HCT116 (cell line): Measurements from ENCODE around the gene RALB. TPM values are rescaled to one million over a fixed set of nuclear protein-coding genes. Genes with fewer than 3 reads are reported as not detected.

Experiments
- ATAC-seq: fragments of 200-7000 bp; cut with Tn5 transposase; 2 replicates; pipeline ENCODE4 v1.9.1; 2020; ENCODE audit warnings: mild to moderate bottlenecking, moderate library complexity
- BruUV-seq: library from RNA; stranded (reverse); fragments of 400-500 nt; replicated peaks from 2 replicates; lab custom pipeline; 2021; lab: Mats Ljungman, UMichigan
- CTCF ChIA-PET: fragments of 300-600 bp; sonication (Branson Sonifier 250); formaldehyde crosslinking; loops from one replicate; lab custom pipeline; 2021; ENCODE audit warnings: antibody characterized with exemption; lab: Charles Lee
- POLR2A ChIA-PET: fragments of 300-600, 350-600 bp; sonication (Branson Sonifier 250); formaldehyde crosslinking; loops from one replicate; lab custom pipeline; 2021; ENCODE audit warnings: antibody characterized with exemption; lab: Charles Lee
- RAD21 ChIA-PET, 2 experiments: fragments of 300-600 bp; sonication (Branson Sonifier 250); formaldehyde crosslinking; loops; one replicate each; lab custom pipeline; 2023; ENCODE audit warnings: low total read pairs in 2 of 2; ENCODE audit not compliant: uncharacterized antibody in 2 of 2, unreplicated experiment in 2 of 2, low non-redundant PET in 1 of 2; lab: Charles Lee
- DNase-seq: peaks from one replicate; pipeline ENCODE4 v3.0.0-alpha.2; 2010; ENCODE audit warnings: low read depth, low spot score
- H2AFZ ChIP-seq: fragments of 200-600 bp; shearing (Covaris generic), sonication (generic); 2 replicates; pipeline ENCODE4 v1.6.1; 2017; ENCODE audit warnings: low read depth, mixed run types, mixed read lengths, antibody characterized with exemption, low read length; ENCODE audit not compliant: poor library complexity, severe bottlenecking
- H3K27ac ChIP-seq: 2 replicates; pipeline ENCODE4 v1.5.1; 2012; ENCODE audit warnings: low read depth, low read length
- H3K27me3 ChIP-seq: fragments of 200-600 bp; sonication (generic); 2 replicates; pipeline ENCODE4 v1.6.1; 2016; ENCODE audit warnings: mixed run types, low read length, mixed read lengths; ENCODE audit not compliant: insufficient read depth
- H3K36me3 ChIP-seq, 2 experiments: fragments of 200-500 bp in 1 of 2; fragments of 200-600 bp in 1 of 2; sonication (Bioruptor generic) in 1 of 2; sonication (generic) in 1 of 2; 2 replicates each; pipeline versions ENCODE4 v1.5.1 to v1.6.1; 2014 to 2016; ENCODE audit warnings: low read length in 2 of 2, inconsistent platforms in 1 of 2, mixed read lengths in 1 of 2, mixed run types in 1 of 2; ENCODE audit not compliant: insufficient read depth in 2 of 2, control insufficient read depth in 1 of 2
- H3K4me1 ChIP-seq, 2 experiments: fragments of 200-600 bp in 1 of 2; sonication (generic) in 1 of 2; 2 replicates each; pipeline versions ENCODE4 v1.5.1 to v1.6.1; 2012 to 2017; ENCODE audit warnings: low read length in 2 of 2, inconsistent platforms in 1 of 2, mild to moderate bottlenecking in 1 of 2, mixed read lengths in 1 of 2, mixed run types in 1 of 2, moderate library complexity in 1 of 2; ENCODE audit not compliant: insufficient read depth in 2 of 2, control insufficient read depth in 1 of 2
- H3K4me2 ChIP-seq: fragments of 200-600 bp; sonication (generic); 2 replicates; pipeline ENCODE4 v1.6.1; 2017; ENCODE audit warnings: mixed run types, low read length, mixed read lengths
- H3K4me3 ChIP-seq, 2 experiments: fragments of 200-600 bp in 1 of 2; sonication (generic) in 1 of 2; replicated peaks in 1 of 2; 2 replicates each; pipeline ENCODE4 v1.5.1; 2011 to 2016; ENCODE audit warnings: low read length in 2 of 2, control low read depth in 1 of 2, low read depth in 1 of 2, mild to moderate bottlenecking in 1 of 2, mixed read lengths in 1 of 2, mixed run types in 1 of 2
- H3K79me2 ChIP-seq: fragments of 200-600 bp; sonication (generic); 2 replicates; pipeline ENCODE4 v1.6.1; 2017; ENCODE audit warnings: mild to moderate bottlenecking, mixed run types, low read length, moderate library complexity, mixed read lengths; ENCODE audit not compliant: insufficient read depth
- H3K9ac ChIP-seq: fragments of 200-600 bp; sonication (generic); 2 replicates; pipeline ENCODE4 v1.6.1; 2016; ENCODE audit warnings: low read length, mixed read lengths
- H3K9me2 ChIP-seq: fragments of 200-600 bp; sonication (generic), shearing (Covaris generic); 2 replicates; pipeline ENCODE4 v1.6.1; 2017; ENCODE audit warnings: mixed run types, mild to moderate bottlenecking, moderate library complexity; ENCODE audit not compliant: insufficient read depth
- H3K9me3 ChIP-seq, 2 experiments: fragments of 200-500 bp in 1 of 2; fragments of 200-600 bp in 1 of 2; sonication (Bioruptor generic) in 1 of 2; sonication (generic) in 1 of 2; 2 replicates each; pipeline ENCODE4 v1.6.1; 2014 to 2017; ENCODE audit warnings: low read length in 2 of 2, mixed read lengths in 2 of 2, inconsistent platforms in 1 of 2, low read depth in 1 of 2, mild to moderate bottlenecking in 1 of 2, mixed run types in 1 of 2, moderate library complexity in 1 of 2; ENCODE audit not compliant: control insufficient read depth in 1 of 2, insufficient read depth in 1 of 2
- H4K20me1 ChIP-seq: fragments of 200-600 bp; sonication (generic), shearing (Covaris generic); 2 replicates; pipeline ENCODE4 v1.6.1; 2017; ENCODE audit warnings: mixed run types, mild to moderate bottlenecking, moderate library complexity; ENCODE audit not compliant: insufficient read depth
- CBX3 ChIP-seq: IDR thresholded peaks from 2 replicates; pipeline ENCODE4 v1.6.1; 2012; ENCODE audit warnings: low read depth
- EGR1 ChIP-seq: IDR thresholded peaks from 2 replicates; pipeline ENCODE4 v1.6.1; 2012; ENCODE audit warnings: low read depth
- ELF1 ChIP-seq: IDR thresholded peaks from 2 replicates; pipeline ENCODE4 v1.6.1; 2012; ENCODE audit warnings: low read depth, borderline replicate concordance
- EZH2phosphoT487 ChIP-seq: fragments of 200-600 bp; IDR thresholded peaks from 2 replicates; pipeline ENCODE4 v1.6.1; 2018; ENCODE audit warnings: antibody characterized with exemption, borderline replicate concordance
- POLR2A ChIP-seq: IDR thresholded peaks from 2 replicates; pipeline ENCODE4 v1.7.0; 2011; ENCODE audit warnings: borderline replicate concordance; ENCODE audit not compliant: insufficient read depth, insufficient read length; ENCODE audit errors: extremely low read depth
- POLR2AphosphoS5 ChIP-seq: IDR thresholded peaks from 2 replicates; pipeline ENCODE4 v1.6.1; 2011; ENCODE audit warnings: mild to moderate bottlenecking, low read depth, low read length, moderate library complexity
- RAD21 ChIP-seq: IDR thresholded peaks from 2 replicates; pipeline ENCODE4 v1.6.1; 2012; ENCODE audit warnings: low read depth, mild to moderate bottlenecking
- SIN3A ChIP-seq: IDR thresholded peaks from 2 replicates; pipeline ENCODE4 v1.6.1; 2012; ENCODE audit warnings: low read depth
- SP1 ChIP-seq: IDR thresholded peaks from 2 replicates; pipeline ENCODE4 v1.6.1; 2012; ENCODE audit warnings: low read depth
- SRF ChIP-seq: IDR thresholded peaks from 2 replicates; pipeline ENCODE4 v1.6.1; 2012; ENCODE audit warnings: low read depth
- ZNF274 ChIP-seq: fragments of 200-500 bp; sonication (Bioruptor generic); IDR thresholded peaks from 2 replicates; pipeline ENCODE4 v1.6.1; 2014; ENCODE audit warnings: mild to moderate bottlenecking, low read depth, low read length, inconsistent platforms
- intact Hi-C: fragments of 100-400 bp; cut with micrococcal nuclease; formaldehyde crosslinking; loops from 2 replicates; pipeline ENCODE4 v1.10.0; 2022
- total RNA-seq: library from RNA; stranded (reverse); gene quantifications from one replicate; pipeline ENCODE4 v1.2.1, GENCODE V29; 2021; ENCODE audit not compliant: unreplicated experiment
- TF ChIP-seq, protein P1 (sequence below): IDR thresholded peaks from 2 replicates; pipeline ENCODE4 v1.6.1; 2011; ENCODE audit warnings: mild to moderate bottlenecking, low read length, moderate library complexity; ENCODE audit not compliant: insufficient replicate concordance; ENCODE audit errors: extremely low read depth
- TF ChIP-seq, protein P2 (sequence below), 3 experiments: fragments of 200-600 bp in 1 of 3; sonication (generic) in 1 of 3; IDR thresholded peaks in 2 of 3; conservative IDR thresholded peaks in 1 of 3; 2 replicates each; pipeline ENCODE4 v1.5.1; 2012 to 2017; ENCODE audit warnings: low read depth in 2 of 3, low read length in 2 of 3, antibody characterized with exemption in 1 of 3, borderline replicate concordance in 1 of 3, control low read depth in 1 of 3, mild to moderate bottlenecking in 1 of 3, mixed read lengths in 1 of 3, mixed run types in 1 of 3, moderate library complexity in 1 of 3; ENCODE audit not compliant: insufficient read depth in 1 of 3
- TF ChIP-seq, protein P3 (sequence below): IDR thresholded peaks from 2 replicates; pipeline ENCODE4 v1.6.1; 2012; ENCODE audit warnings: low read depth
- TF ChIP-seq, protein P4 (sequence below): IDR thresholded peaks from 2 replicates; pipeline ENCODE4 v1.6.1; 2012
- TF ChIP-seq, protein P5 (sequence below): IDR thresholded peaks from 2 replicates; pipeline ENCODE4 v1.6.1; 2012

The RALB gene
- total RNA-seq, 1 experiment from 2014 or later, result 42.8 TPM

DNA sequence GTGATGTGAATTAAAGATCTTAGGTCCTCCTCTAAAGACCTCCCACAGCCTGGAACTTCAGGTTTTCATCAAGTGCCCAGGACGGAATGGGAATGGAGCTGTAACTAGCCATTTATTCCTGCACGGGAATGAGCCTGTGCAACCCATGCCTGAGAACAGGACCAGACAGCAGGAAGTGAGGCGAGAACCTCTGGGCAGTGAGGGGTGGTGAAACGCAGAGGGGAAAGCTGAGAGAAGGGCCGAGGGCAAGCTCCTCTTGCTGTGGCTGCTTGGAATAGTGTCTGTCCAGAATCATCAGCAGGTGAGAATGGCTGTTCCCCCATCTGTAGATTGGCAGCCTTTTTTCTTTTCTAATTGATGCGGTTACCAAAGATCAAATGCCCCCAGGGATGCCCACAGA is 4.8 kb upstream of the RALB start:
- Histone ChIP-seq H3K27me3 (no peaks in the 10 kb centered on the region), H3K9me3 (peaks cover 0 to 9% of the 10 kb centered on the region in 2 experiments; a peak in 1 of 4 replicates), H2AFZ (no peak overlapping the region), H4K20me1 (no peaks in the 10 kb centered on the region), H3K79me2 (no peaks in the 10 kb centered on the region), H3K4me2 (no peak overlapping the region), H3K27ac (no peak overlapping the region), H3K36me3 (no peaks in the 10 kb centered on the region), H3K4me1 (peaks cover 31 to 48% of the 10 kb centered on the region in 2 experiments), H3K9ac (no peak overlapping the region), H3K9me2 (no peaks in the 10 kb centered on the region), H3K4me3 (no peak overlapping the region)
- CTCF ChIA-PET, result no interaction called here
- BruUV-seq, result no TSS peak
- ATAC-seq, result no peak
- intact Hi-C loops, result no loop called here
- POLR2A ChIA-PET, result no interaction called here
- RAD21 ChIA-PET, result no interaction called here
- TF ChIP-seq, protein P1, sequence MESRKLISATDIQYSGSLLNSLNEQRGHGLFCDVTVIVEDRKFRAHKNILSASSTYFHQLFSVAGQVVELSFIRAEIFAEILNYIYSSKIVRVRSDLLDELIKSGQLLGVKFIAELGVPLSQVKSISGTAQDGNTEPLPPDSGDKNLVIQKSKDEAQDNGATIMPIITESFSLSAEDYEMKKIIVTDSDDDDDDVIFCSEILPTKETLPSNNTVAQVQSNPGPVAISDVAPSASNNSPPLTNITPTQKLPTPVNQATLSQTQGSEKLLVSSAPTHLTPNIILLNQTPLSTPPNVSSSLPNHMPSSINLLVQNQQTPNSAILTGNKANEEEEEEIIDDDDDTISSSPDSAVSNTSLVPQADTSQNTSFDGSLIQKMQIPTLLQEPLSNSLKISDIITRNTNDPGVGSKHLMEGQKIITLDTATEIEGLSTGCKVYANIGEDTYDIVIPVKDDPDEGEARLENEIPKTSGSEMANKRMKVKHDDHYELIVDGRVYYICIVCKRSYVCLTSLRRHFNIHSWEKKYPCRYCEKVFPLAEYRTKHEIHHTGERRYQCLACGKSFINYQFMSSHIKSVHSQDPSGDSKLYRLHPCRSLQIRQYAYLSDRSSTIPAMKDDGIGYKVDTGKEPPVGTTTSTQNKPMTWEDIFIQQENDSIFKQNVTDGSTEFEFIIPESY, result no peak
- no peak for TF ChIP-seq SP1
- TF ChIP-seq, protein P2, sequence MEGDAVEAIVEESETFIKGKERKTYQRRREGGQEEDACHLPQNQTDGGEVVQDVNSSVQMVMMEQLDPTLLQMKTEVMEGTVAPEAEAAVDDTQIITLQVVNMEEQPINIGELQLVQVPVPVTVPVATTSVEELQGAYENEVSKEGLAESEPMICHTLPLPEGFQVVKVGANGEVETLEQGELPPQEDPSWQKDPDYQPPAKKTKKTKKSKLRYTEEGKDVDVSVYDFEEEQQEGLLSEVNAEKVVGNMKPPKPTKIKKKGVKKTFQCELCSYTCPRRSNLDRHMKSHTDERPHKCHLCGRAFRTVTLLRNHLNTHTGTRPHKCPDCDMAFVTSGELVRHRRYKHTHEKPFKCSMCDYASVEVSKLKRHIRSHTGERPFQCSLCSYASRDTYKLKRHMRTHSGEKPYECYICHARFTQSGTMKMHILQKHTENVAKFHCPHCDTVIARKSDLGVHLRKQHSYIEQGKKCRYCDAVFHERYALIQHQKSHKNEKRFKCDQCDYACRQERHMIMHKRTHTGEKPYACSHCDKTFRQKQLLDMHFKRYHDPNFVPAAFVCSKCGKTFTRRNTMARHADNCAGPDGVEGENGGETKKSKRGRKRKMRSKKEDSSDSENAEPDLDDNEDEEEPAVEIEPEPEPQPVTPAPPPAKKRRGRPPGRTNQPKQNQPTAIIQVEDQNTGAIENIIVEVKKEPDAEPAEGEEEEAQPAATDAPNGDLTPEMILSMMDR (IDR thresholded peaks at IDR 0.05 in 2 of 3, conservative IDR thresholded peaks at IDR 0.05 in 1 of 3; ENCODE audit: borderline replicate concordance in 1 of 3, insufficient read depth in 1 of 3, low read depth in 2 of 3, low read length in 2 of 3), result no peak
- TF ChIP-seq SRF, result no peak
- TF ChIP-seq, protein P3, sequence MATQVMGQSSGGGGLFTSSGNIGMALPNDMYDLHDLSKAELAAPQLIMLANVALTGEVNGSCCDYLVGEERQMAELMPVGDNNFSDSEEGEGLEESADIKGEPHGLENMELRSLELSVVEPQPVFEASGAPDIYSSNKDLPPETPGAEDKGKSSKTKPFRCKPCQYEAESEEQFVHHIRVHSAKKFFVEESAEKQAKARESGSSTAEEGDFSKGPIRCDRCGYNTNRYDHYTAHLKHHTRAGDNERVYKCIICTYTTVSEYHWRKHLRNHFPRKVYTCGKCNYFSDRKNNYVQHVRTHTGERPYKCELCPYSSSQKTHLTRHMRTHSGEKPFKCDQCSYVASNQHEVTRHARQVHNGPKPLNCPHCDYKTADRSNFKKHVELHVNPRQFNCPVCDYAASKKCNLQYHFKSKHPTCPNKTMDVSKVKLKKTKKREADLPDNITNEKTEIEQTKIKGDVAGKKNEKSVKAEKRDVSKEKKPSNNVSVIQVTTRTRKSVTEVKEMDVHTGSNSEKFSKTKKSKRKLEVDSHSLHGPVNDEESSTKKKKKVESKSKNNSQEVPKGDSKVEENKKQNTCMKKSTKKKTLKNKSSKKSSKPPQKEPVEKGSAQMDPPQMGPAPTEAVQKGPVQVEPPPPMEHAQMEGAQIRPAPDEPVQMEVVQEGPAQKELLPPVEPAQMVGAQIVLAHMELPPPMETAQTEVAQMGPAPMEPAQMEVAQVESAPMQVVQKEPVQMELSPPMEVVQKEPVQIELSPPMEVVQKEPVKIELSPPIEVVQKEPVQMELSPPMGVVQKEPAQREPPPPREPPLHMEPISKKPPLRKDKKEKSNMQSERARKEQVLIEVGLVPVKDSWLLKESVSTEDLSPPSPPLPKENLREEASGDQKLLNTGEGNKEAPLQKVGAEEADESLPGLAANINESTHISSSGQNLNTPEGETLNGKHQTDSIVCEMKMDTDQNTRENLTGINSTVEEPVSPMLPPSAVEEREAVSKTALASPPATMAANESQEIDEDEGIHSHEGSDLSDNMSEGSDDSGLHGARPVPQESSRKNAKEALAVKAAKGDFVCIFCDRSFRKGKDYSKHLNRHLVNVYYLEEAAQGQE, result no peak
- no peak for TF ChIP-seq RAD21
- no peak for TF ChIP-seq POLR2A
- TF ChIP-seq POLR2AphosphoS5, result no peak
- TF ChIP-seq ZNF274, result no peak
- TF ChIP-seq SIN3A, result no peak
- no peak for TF ChIP-seq EZH2phosphoT487
- no peak for TF ChIP-seq EGR1
- no peak for TF ChIP-seq CBX3
- no peak for TF ChIP-seq ELF1
- TF ChIP-seq, protein P4, sequence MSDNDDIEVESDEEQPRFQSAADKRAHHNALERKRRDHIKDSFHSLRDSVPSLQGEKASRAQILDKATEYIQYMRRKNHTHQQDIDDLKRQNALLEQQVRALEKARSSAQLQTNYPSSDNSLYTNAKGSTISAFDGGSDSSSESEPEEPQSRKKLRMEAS, result no peak
- TF ChIP-seq, protein P5, sequence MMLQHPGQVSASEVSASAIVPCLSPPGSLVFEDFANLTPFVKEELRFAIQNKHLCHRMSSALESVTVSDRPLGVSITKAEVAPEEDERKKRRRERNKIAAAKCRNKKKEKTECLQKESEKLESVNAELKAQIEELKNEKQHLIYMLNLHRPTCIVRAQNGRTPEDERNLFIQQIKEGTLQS, result no peak
- no peak for DNase-seq
